Measurements from ENCODE around the gene BTBD16.

DNA sequence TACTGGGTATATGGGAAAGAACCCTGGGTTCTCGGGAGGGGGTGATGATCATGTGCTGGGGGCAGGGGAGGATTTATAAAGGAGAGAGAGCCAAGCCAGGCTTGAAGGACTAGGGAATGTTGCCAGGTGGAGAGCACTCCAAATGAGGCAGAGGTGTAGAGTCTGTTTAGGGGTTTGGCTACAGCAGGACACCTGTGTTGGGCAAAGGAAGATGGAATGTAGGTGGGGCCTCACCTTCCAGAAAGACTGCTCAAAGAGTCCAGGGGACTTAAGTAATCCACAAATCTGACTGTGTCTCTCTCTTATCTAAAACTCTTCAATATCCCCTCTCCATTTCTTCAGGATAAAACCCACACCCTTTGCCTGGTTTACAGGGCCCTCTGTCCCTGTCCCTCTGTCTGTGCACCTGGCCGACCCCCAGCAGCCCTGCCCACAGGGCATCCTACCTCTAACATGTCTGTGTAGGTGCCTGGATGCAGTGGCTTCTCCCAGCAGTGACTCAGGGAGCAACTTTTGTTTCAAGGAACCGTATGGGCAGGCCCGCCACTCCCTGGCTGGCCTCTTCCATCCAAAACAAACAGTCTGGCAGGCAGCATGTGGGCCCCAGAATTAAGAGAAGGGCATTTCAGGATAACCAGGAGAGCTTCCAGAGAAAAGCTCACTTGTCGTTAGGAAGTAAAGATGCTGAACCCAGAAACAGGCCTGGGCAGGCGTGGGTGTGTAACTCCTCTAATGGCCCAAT lies 92.8 kb downstream of the BTBD16 start:
- TF ChIP-seq, protein P1, sequence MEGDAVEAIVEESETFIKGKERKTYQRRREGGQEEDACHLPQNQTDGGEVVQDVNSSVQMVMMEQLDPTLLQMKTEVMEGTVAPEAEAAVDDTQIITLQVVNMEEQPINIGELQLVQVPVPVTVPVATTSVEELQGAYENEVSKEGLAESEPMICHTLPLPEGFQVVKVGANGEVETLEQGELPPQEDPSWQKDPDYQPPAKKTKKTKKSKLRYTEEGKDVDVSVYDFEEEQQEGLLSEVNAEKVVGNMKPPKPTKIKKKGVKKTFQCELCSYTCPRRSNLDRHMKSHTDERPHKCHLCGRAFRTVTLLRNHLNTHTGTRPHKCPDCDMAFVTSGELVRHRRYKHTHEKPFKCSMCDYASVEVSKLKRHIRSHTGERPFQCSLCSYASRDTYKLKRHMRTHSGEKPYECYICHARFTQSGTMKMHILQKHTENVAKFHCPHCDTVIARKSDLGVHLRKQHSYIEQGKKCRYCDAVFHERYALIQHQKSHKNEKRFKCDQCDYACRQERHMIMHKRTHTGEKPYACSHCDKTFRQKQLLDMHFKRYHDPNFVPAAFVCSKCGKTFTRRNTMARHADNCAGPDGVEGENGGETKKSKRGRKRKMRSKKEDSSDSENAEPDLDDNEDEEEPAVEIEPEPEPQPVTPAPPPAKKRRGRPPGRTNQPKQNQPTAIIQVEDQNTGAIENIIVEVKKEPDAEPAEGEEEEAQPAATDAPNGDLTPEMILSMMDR (IDR thresholded peaks at IDR 0.05) = no peak
- no peak for TF ChIP-seq ZFX (IDR thresholded peaks at IDR 0.05; ENCODE audit: borderline replicate concordance)
